NB4 (cell line): ENCODE measurements around the gene TMEM178A.

Experiments used
- DNase-seq: peaks from one replicate; pipeline ENCODE4 v3.0.0; 2010; ENCODE audit warnings: low read depth
- H3K4me3 ChIP-seq: one replicate; pipeline ENCODE4 v1.5.1; 2011; ENCODE audit warnings: mild to moderate bottlenecking, low read depth, low read length, moderate library complexity
- CTCF ChIP-seq: IDR thresholded peaks from one replicate; pipeline ENCODE4 v1.5.1; 2012; ENCODE audit warnings: low read depth, low read length
- MAX ChIP-seq: IDR thresholded peaks from 2 replicates; pipeline ENCODE4 v1.6.1; 2011; ENCODE audit warnings: low read depth, low read length
- MYC ChIP-seq: IDR thresholded peaks from 2 replicates; pipeline ENCODE4 v1.6.1; 2011; ENCODE audit warnings: low read depth, low read length
- POLR2A ChIP-seq: IDR thresholded peaks from 2 replicates; pipeline ENCODE4 v1.6.1; 2011; ENCODE audit warnings: mild to moderate bottlenecking; ENCODE audit not compliant: insufficient read length; ENCODE audit errors: extremely low read depth

The TMEM178A gene

GRCh38 chr2:39739386-39739785 is 73.7 kb downstream of the TMEM178A start:
- no peak overlapping the region for H3K4me3 ChIP-seq
- TF ChIP-seq MYC (no peak), POLR2A (no peak), CTCF (no peak), MAX (no peak)
- DNase-seq, result no peak

GRCh38 chr2:39741871-39742270 is 76.2 kb downstream of the TMEM178A start:
- TF ChIP-seq MYC, result no peak
- TF ChIP-seq POLR2A, result no peak
- TF ChIP-seq CTCF, result no peak
- no peak for TF ChIP-seq MAX
- DNase-seq, result no peak
- no peak overlapping the region for H3K4me3 ChIP-seq

GRCh38 chr2:39743269-39743776 is 77.6 kb downstream of the TMEM178A start:
- DNase-seq, result no peak
- H3K4me3 ChIP-seq, result no peak overlapping the region
- TF ChIP-seq MYC, result no peak
- no peak for TF ChIP-seq POLR2A
- no peak for TF ChIP-seq CTCF
- no peak for TF ChIP-seq MAX

- TF ChIP-seq POLR2A (no peak), MYC (no peak), MAX (no peak)
- no peak overlapping the region for H3K4me3 ChIP-seq
- no peak for DNase-seq
Observed at GRCh38 chr2:39755466-39755865, 89.7 kb downstream of the TMEM178A start.

GRCh38 chr2:39757156-39757555 is 91.4 kb downstream of the TMEM178A start:
- no peak overlapping the region for H3K4me3 ChIP-seq
- no peak for TF ChIP-seq MYC
- TF ChIP-seq POLR2A, result no peak
- TF ChIP-seq MAX, result no peak
- no peak for TF ChIP-seq CTCF
- DNase-seq, result no peak

- no peak overlapping the region for H3K4me3 ChIP-seq
- DNase-seq, result no peak
- TF ChIP-seq POLR2A, result no peak
- TF ChIP-seq MYC, result no peak
- no peak for TF ChIP-seq MAX
- no peak for TF ChIP-seq CTCF
Observed at GRCh38 chr2:39762448-39762847, 96.7 kb downstream of the TMEM178A start.
